T-cell (primary cell): ENCODE measurements around the gene CIZ1. TPM values are rescaled to one million over a fixed set of nuclear protein-coding genes. Genes with fewer than 3 reads are reported as not detected.

Experiments
- ATAC-seq, 4 experiments: fragments of 200-7000 bp in 3 of 4; fragments of 150-1000 bp in 1 of 4; cut with Tn5 transposase; replicated peaks in 1 of 4; 1 replicate in 3 of 4; 2 replicates in 1 of 4; pipeline ENCODE4 v1.10.0; 2021; ENCODE audit warnings: moderate library complexity in 3 of 4, mild to moderate bottlenecking in 2 of 4, moderate number of reproducible peaks in 1 of 4
- CTCF ChIA-PET, 2 donors: fragments of 300-600 bp; sonication (Branson Sonifier 250); formaldehyde crosslinking; loops; one replicate each; lab custom pipeline; 2022; ENCODE audit warnings: antibody characterized with exemption in 2 of 2; lab: Charles Lee
- POLR2A ChIA-PET, 2 donors: fragments of 300-600 bp; sonication (Branson Sonifier 250); formaldehyde crosslinking; loops; one replicate each; lab custom pipeline; 2022; ENCODE audit warnings: antibody characterized with exemption in 2 of 2; lab: Charles Lee
- DNase-seq, 35 experiments: peaks; one replicate each; pipeline versions ENCODE4 v3.0.0 to v3.0.0-alpha.2; 2013 to 2023
- H3K27ac ChIP-seq: one replicate; pipeline ENCODE4 v1.5.1; 2013; ENCODE audit warnings: low read length
- H3K27me3 ChIP-seq, 2 experiments: replicated peaks in 1 of 2; 1 replicate in 1 of 2; 2 replicates in 1 of 2; pipeline versions ENCODE4 v1.6.1 to v1.7.0; 2013; ENCODE audit warnings: low read length in 1 of 2, mixed read lengths in 1 of 2; ENCODE audit not compliant: control insufficient read depth in 2 of 2, insufficient read depth in 2 of 2; ENCODE audit errors: extremely low read depth in 1 of 2
- H3K36me3 ChIP-seq, 2 donors: 1 replicate in 1 of 2; 2 replicates in 1 of 2; pipeline versions ENCODE4 v1.6.1 to v1.7.0; 2013; ENCODE audit warnings: low read length in 1 of 2; ENCODE audit not compliant: control insufficient read depth in 2 of 2, insufficient read depth in 1 of 2; ENCODE audit errors: extremely low read depth in 1 of 2
- H3K4me1 ChIP-seq, 2 experiments: 1 replicate in 1 of 2; 2 replicates in 1 of 2; pipeline versions ENCODE4 v1.6.1 to v1.7.0; 2013; ENCODE audit warnings: low read length in 2 of 2, mixed read lengths in 1 of 2; ENCODE audit not compliant: insufficient read depth in 2 of 2, control insufficient read depth in 1 of 2; ENCODE audit errors: extremely low read depth in 1 of 2
- H3K4me3 ChIP-seq, 2 donors: 1 replicate in 1 of 2; 2 replicates in 1 of 2; pipeline versions ENCODE4 v1.5.1 to v1.7.0; 2013; ENCODE audit warnings: mild to moderate bottlenecking in 2 of 2, low read length in 1 of 2, moderate library complexity in 1 of 2; ENCODE audit not compliant: control insufficient read depth in 1 of 2; ENCODE audit errors: extremely low read depth in 1 of 2
- H3K9me3 ChIP-seq: 2 replicates; pipeline ENCODE4 v1.7.0; 2013
- H3K27ac Mint-ChIP-seq, 2 donors: one replicate each; pipeline ENCODE4 v1.8.0; 2020 to 2021; ENCODE audit warnings: mild to moderate bottlenecking in 2 of 2, mixed read lengths in 2 of 2
- H3K27me3 Mint-ChIP-seq, 2 donors: one replicate each; pipeline ENCODE4 v1.8.0; 2021 to 2022; ENCODE audit warnings: mixed read lengths in 2 of 2
- H3K36me3 Mint-ChIP-seq: one replicate; pipeline ENCODE4 v1.8.0; 2021; ENCODE audit warnings: mixed read lengths
- H3K4me1 Mint-ChIP-seq, 3 donors: one replicate each; pipeline ENCODE4 v1.8.0; 2020 to 2022; ENCODE audit warnings: mixed read lengths in 3 of 3, mild to moderate bottlenecking in 1 of 3
- H3K4me3 Mint-ChIP-seq, 3 donors: one replicate each; pipeline ENCODE4 v1.8.0; 2020 to 2022; ENCODE audit warnings: mild to moderate bottlenecking in 3 of 3, mixed read lengths in 3 of 3, moderate library complexity in 3 of 3
- H3K9me3 Mint-ChIP-seq, 3 donors: one replicate each; pipeline ENCODE4 v1.8.0; 2020 to 2022; ENCODE audit warnings: mixed read lengths in 3 of 3
- WGBS: methylation state at CpG from one replicate; pipeline ENCODE4 v1.1.5; 2013; ENCODE audit warnings: missing lambda C conversion rate; ENCODE audit not compliant: insufficient coverage; 5-methylcytosine and 5-hydroxymethylcytosine counted together
- total RNA-seq, 35 experiments: library from RNA in 6 of 35; stranded (reverse) in 6 of 35; fragments of 120-200 nt in 1 of 35; gene quantifications; one replicate each; pipeline versions ENCODE4 v1.2.1 to v1.2.4 and lab custom pipeline; 2013 to 2026

Gene CIZ1
- total RNA-seq, 5 donors from 2014 or later (not counting 1 experiment from before 2014, with no cell fraction given) = 143 to 163 (median 150) TPM

- Histone ChIP-seq H3K36me3 (no peaks in the 10 kb centered on the region), H3K27ac (no peak overlapping the region), H3K9me3 (no peaks in the 10 kb centered on the region), H3K27me3 (peaks cover 0 to 13% of the 10 kb centered on the region in 2 experiments), H3K4me1 (peaks cover 0 to 5% of the 10 kb centered on the region in 2 experiments), H3K4me3 (no peak overlapping the region)
- 81% methylated on average over 4 of the region's 13 CpGs for WGBS
- Mint-ChIP-seq H3K27me3 (no peaks in the 10 kb centered on the region), H3K4me3 (no peak overlapping the region), H3K9me3 (no peaks in the 10 kb centered on the region), H3K27ac (no peak overlapping the region), H3K4me1 (peaks cover 0 to 11% (median 4%) of the 10 kb centered on the region in 3 donors), H3K36me3 (no peaks in the 10 kb centered on the region)
- ChIA-PET CTCF (interaction anchor here in 1 of 2 donors (0.7 kb wide), 1 partner anchor 1486 kb away, joined by 5 read pairs; no protein-coding TSS in a partner anchor), POLR2A (no interaction called here)
- no peak for ATAC-seq
- no peak for DNase-seq
Observed at GRCh38 chr9:128153947-128154695, 37.3 kb downstream of the CIZ1 start.

GRCh38 chr9:128153060-128153946 lies 38.1 kb downstream of the CIZ1 start:
- POLR2A ChIA-PET = no interaction called here
- CTCF ChIA-PET = interaction anchor here in 1 of 2 donors (0.6 kb wide), 1 partner anchor 135 kb away, joined by 4 read pairs; no protein-coding TSS in a partner anchor

GRCh38 chr9:128152133-128153059 lies 39.0 kb downstream of the CIZ1 start:
- no peak overlapping the region for H3K4me3 Mint-ChIP-seq
- H3K27ac ChIP-seq = no peak overlapping the region
- ChIA-PET POLR2A (no interaction called here), CTCF (no interaction called here)
- H3K27me3 ChIP-seq = peaks cover 0 to 17% of the 10 kb centered on the region in 2 experiments
- whole genome bisulfite sequencing = 88% methylated on average over 11 of the region's 13 CpGs
- no peaks in the 10 kb centered on the region for H3K27me3 Mint-ChIP-seq
- H3K36me3 ChIP-seq = no peaks in the 10 kb centered on the region
- peak overlapping the region in 1 of 2 donors; percentile 34 for H3K27ac Mint-ChIP-seq
- H3K9me3 ChIP-seq = no peaks in the 10 kb centered on the region
- peaks cover 0 to 5% of the 10 kb centered on the region in 2 experiments for H3K4me1 ChIP-seq
- peaks cover 0 to 10% (median 4%) of the 10 kb centered on the region in 3 donors for H3K4me1 Mint-ChIP-seq
- no peak overlapping the region for H3K4me3 ChIP-seq
- H3K36me3 Mint-ChIP-seq = no peaks in the 10 kb centered on the region
- DNase-seq (no peak), ATAC-seq (no peak)
- H3K9me3 Mint-ChIP-seq = no peaks in the 10 kb centered on the region

More at GRCh38 chr9:128153060-128153946, 38.1 kb downstream of the CIZ1 start:
- Histone ChIP-seq H3K27ac (no peak overlapping the region), H3K4me3 (no peak overlapping the region), H3K4me1 (peaks cover 0 to 5% of the 10 kb centered on the region in 2 experiments), H3K36me3 (no peaks in the 10 kb centered on the region), H3K9me3 (no peaks in the 10 kb centered on the region), H3K27me3 (peaks cover 0 to 17% of the 10 kb centered on the region in 2 experiments)
- Mint-ChIP-seq H3K27ac (no peak overlapping the region), H3K36me3 (no peaks in the 10 kb centered on the region), H3K4me3 (no peak overlapping the region), H3K27me3 (no peaks in the 10 kb centered on the region), H3K9me3 (no peaks in the 10 kb centered on the region), H3K4me1 (peaks cover 0 to 10% (median 4%) of the 10 kb centered on the region in 3 donors)
- ATAC-seq (no peak), DNase-seq (no peak)
- 85% methylated on average over 15 of the region's 26 CpGs for WGBS

GRCh38 chr9:128151309-128152132 lies 39.9 kb downstream of the CIZ1 start:
- Histone ChIP-seq H3K9me3 (no peaks in the 10 kb centered on the region), H3K4me1 (peaks cover 0 to 5% of the 10 kb centered on the region in 2 experiments), H3K27me3 (peaks cover 0 to 17% of the 10 kb centered on the region in 2 experiments), H3K4me3 (no peak overlapping the region), H3K36me3 (no peaks in the 10 kb centered on the region), H3K27ac (no peak overlapping the region)
- Mint-ChIP-seq H3K27ac (peak overlapping the region in 1 of 2 donors; percentile 34), H3K27me3 (no peaks in the 10 kb centered on the region), H3K9me3 (no peaks in the 10 kb centered on the region), H3K4me1 (peaks cover 0 to 10% (median 4%) of the 10 kb centered on the region in 3 donors), H3K4me3 (no peak overlapping the region), H3K36me3 (no peaks in the 10 kb centered on the region)
- POLR2A ChIA-PET = no interaction called here
- no peak for ATAC-seq
- no peak for DNase-seq
- WGBS = 87% methylated on average over 3 of the region's 18 CpGs
- CTCF ChIA-PET = no interaction called here

- POLR2A ChIA-PET = no interaction called here
- WGBS = 83% methylated on average over 16 of the region's 19 CpGs
Observed at GRCh38 chr9:128150594-128151308, 40.6 kb downstream of the CIZ1 start.

More at GRCh38 chr9:128150594-128151308, 40.6 kb downstream of the CIZ1 start:
- Histone ChIP-seq H3K36me3 (no peaks in the 10 kb centered on the region), H3K9me3 (no peaks in the 10 kb centered on the region), H3K27me3 (peaks cover 0 to 17% of the 10 kb centered on the region in 2 experiments), H3K4me3 (no peak overlapping the region), H3K4me1 (peaks cover 0 to 5% of the 10 kb centered on the region in 2 experiments), H3K27ac (no peak overlapping the region)
- no peak overlapping the region for H3K27ac Mint-ChIP-seq
- DNase-seq (peak in 2 of 35 experiments; percentile 6 to 29), ATAC-seq (peak in 2 of 4 experiments; percentile 25 to 40)
- CTCF ChIA-PET = no interaction called here
- no peaks in the 10 kb centered on the region for H3K36me3 Mint-ChIP-seq
- no peak overlapping the region for H3K4me3 Mint-ChIP-seq
- H3K9me3 Mint-ChIP-seq = no peaks in the 10 kb centered on the region
- H3K4me1 Mint-ChIP-seq = peaks cover 0 to 10% (median 4%) of the 10 kb centered on the region in 3 donors
- H3K27me3 Mint-ChIP-seq = no peaks in the 10 kb centered on the region
